GM12864 (cell line): ENCODE measurements around the gene MIER2.

Experiments used
- DNase-seq: peaks from one replicate; pipeline ENCODE4 v3.0.0-alpha.2; 2011; ENCODE audit warnings: low read depth
- H3K4me3 ChIP-seq: 2 replicates; pipeline ENCODE4 v1.5.1; 2011; ENCODE audit warnings: mild to moderate bottlenecking, low read depth, low read length, control low read depth
- CTCF ChIP-seq: IDR thresholded peaks from 2 replicates; pipeline ENCODE4 v1.5.1; 2011; ENCODE audit warnings: low read depth, mild to moderate bottlenecking, moderate library complexity, low read length, control low read depth, inconsistent platforms; ENCODE audit errors: missing control alignments

MIER2 gene

GRCh38 chr19:327291-328024 is 17.1 kb downstream of the MIER2 start:
- DNase-seq, result no peak
- TF ChIP-seq CTCF, result no peak

GRCh38 chr19:326871-327270 is 17.7 kb downstream of the MIER2 start:
- no peak for TF ChIP-seq CTCF
- no peak for DNase-seq
- H3K4me3 ChIP-seq, result no peak overlapping the region

More at GRCh38 chr19:327291-328024, 17.1 kb downstream of the MIER2 start:
- H3K4me3 ChIP-seq, result no peak overlapping the region

- DNase-seq, result no peak
Observed at GRCh38 chr19:325937-326565, 18.5 kb downstream of the MIER2 start.

GRCh38 chr19:325173-325936 is 19.2 kb downstream of the MIER2 start:
- TF ChIP-seq CTCF, result no peak
- no peak overlapping the region for H3K4me3 ChIP-seq
- no peak for DNase-seq

More at GRCh38 chr19:325937-326565, 18.5 kb downstream of the MIER2 start:
- no peak overlapping the region for H3K4me3 ChIP-seq
- no peak for TF ChIP-seq CTCF

- TF ChIP-seq CTCF, result no peak
- H3K4me3 ChIP-seq, result no peak overlapping the region
- DNase-seq, result no peak
Observed at GRCh38 chr19:324716-325115, 19.9 kb downstream of the MIER2 start.

GRCh38 chr19:322616-323015 is 22.0 kb downstream of the MIER2 start:
- H3K4me3 ChIP-seq, result no peak overlapping the region
- no peak for DNase-seq
- TF ChIP-seq CTCF, result no peak
